ENCODE results near the gene CNTFR.

DNA sequence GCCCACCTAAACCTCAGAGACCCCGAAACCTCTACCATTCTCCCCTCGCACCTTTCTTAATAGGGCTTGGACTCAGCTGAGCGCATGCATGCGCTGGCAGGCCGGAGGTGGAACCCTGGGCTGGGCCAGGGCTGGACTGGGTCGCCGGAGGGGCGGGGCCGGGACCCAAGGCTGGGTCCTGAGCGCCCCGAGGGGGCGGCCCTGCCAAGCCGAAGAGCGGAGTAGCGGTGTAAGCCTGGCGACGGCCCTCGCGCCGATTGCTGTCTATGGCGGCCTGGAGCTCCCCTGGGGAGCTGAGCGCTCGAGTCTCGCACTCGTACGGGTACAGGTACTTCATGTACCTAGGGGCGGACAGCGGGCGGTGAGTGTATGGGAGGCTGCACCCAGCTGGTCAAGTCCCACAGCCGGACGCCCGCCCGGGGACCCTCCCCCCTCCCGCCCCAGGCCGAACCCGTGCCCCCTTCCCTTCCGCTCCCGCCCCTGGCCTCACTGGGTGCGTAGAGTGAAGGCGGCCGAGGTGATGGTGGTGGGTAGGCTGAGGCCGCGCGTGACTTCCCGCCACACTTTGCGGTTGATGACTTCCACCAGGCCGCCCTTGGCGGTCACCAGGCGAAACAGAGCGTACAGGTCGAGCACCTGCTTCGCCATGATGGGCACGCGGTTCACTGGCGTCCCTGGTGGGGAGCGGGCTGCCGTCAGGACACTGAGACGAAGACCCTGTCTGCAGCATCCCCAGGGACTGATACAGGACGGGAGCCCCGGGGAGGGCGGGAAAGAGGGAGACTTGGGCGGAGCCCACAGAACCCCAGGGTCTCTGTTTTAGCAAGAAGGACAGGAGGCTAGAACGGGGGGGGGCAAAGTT, 34.1 kb upstream of the CNTFR start:
- TF ChIP-seq POLR2A (IDR thresholded peaks at IDR 0.05): no peak
- TF ChIP-seq, protein P1, sequence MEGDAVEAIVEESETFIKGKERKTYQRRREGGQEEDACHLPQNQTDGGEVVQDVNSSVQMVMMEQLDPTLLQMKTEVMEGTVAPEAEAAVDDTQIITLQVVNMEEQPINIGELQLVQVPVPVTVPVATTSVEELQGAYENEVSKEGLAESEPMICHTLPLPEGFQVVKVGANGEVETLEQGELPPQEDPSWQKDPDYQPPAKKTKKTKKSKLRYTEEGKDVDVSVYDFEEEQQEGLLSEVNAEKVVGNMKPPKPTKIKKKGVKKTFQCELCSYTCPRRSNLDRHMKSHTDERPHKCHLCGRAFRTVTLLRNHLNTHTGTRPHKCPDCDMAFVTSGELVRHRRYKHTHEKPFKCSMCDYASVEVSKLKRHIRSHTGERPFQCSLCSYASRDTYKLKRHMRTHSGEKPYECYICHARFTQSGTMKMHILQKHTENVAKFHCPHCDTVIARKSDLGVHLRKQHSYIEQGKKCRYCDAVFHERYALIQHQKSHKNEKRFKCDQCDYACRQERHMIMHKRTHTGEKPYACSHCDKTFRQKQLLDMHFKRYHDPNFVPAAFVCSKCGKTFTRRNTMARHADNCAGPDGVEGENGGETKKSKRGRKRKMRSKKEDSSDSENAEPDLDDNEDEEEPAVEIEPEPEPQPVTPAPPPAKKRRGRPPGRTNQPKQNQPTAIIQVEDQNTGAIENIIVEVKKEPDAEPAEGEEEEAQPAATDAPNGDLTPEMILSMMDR (IDR thresholded peaks at IDR 0.05): no peak
